Measurements from ENCODE around the gene GRAMD1A.
"Not testable (repeated sequence)": the region's sequence is repeated elsewhere in the genome, so short reads cannot be mapped to it uniquely, and the experiment has no call there.

The GRAMD1A gene

GRCh38 chr19:34995551-34995950 is 4.6 kb upstream of the GRAMD1A start:
- Histone ChIP-seq H3K4me3 (ENCODE audit: low read depth, low read length) (no peak overlapping the region), H3K27ac (ENCODE audit: extremely low read depth, low read depth, low read length) (no peak overlapping the region), H3K36me3 (ENCODE audit: control insufficient read depth in 2 of 2, insufficient read depth in 1 of 2, low read length in 2 of 2) (no peaks in the 10 kb centered on the region; a peak in 1 of 3 replicates), H3K4me1 (ENCODE audit: control insufficient read depth, insufficient read depth, low read length) (peaks cover 17% of the 10 kb centered on the region), H3K9me3 (ENCODE audit: control insufficient read depth, insufficient read depth, low read depth, low read length) (peaks cover 4% of the 10 kb centered on the region; the same call in 1 of the 2 replicates)
- TF ChIP-seq ZSCAN16 (tag by site-specific recombination; IDR thresholded peaks at IDR 0.05) (no peak), ZNF350 (tag by site-specific recombination; IDR thresholded peaks at IDR 0.05) (no peak), ZNF121 (tag by site-specific recombination; IDR thresholded peaks at IDR 0.05) (peak; percentile 36; the same call in 1 of the 2 replicates)
- CTCF ChIA-PET = interaction anchor here (1.1 to 2.3 kb wide), 4 partner anchors 10 to 49 kb away, joined by 3 to 12 read pairs (median 4); no protein-coding TSS in a partner anchor
- POLR2A ChIA-PET = interaction anchor here (0.6 to 1.2 kb wide), 2 partner anchors 8 to 11 kb away, joined by 3 to 4 read pairs; no protein-coding TSS in a partner anchor

DNA sequence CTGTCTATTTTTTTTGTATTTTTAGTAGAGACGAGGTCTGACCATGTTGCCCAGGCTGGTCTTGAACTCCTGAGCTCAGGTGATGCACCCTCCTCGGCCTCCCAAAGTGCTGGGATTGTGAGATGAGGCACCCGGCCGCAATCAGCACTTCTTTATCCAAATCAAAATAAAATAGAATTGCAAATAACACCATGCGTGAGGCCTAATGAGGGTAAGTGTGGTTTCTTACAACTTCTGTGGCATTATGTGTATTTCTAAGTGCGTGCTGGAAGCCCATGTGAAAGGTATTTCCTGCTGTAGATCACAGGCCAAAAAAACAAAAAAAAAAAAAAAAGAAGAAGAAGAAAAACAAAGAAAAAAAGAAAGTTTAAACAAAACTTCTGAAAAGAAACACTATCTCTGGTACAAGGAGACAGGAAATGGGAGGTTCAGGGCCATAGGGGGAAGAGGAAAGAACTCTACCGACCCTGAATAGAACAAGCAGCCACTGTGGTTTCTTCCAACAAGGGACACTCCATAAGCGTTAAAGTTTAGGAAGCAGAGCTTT is 3.0 kb upstream of the GRAMD1A start:
- H3K27ac ChIP-seq (ENCODE audit: extremely low read depth, low read depth, low read length) = no peak overlapping the region
- peaks cover 25% of the 10 kb centered on the region for H3K4me1 ChIP-seq (ENCODE audit: control insufficient read depth, insufficient read depth, low read length)
- ChIA-PET POLR2A (interaction anchor here (0.7 kb wide), 1 partner anchor 216 kb away, joined by 5 read pairs; no protein-coding TSS in a partner anchor), CTCF (interaction anchor here (0.9 to 2.3 kb wide), 3 partner anchors 10 to 139 kb away, joined by 3 to 12 read pairs (median 4); no protein-coding TSS in a partner anchor)
- TF ChIP-seq ZNF658 (tag by site-specific recombination; IDR thresholded peaks at IDR 0.05) = no peak
- TF ChIP-seq ZNF521 (tag by site-specific recombination; IDR thresholded peaks at IDR 0.05) = no peak
- no peak for TF ChIP-seq ZNF514 (tag by site-specific recombination; IDR thresholded peaks at IDR 0.05)
- no peak for TF ChIP-seq ZNF169 (tag by site-specific recombination; IDR thresholded peaks at IDR 0.05)
- 0 out of 2 replicates have a peak, but pooled peaks have one; percentile 11 for TF ChIP-seq PRDM1 (tag by site-specific recombination; IDR thresholded peaks at IDR 0.05)
- no peak for TF ChIP-seq ZNF707 (tag by site-specific recombination; IDR thresholded peaks at IDR 0.05)
- TF ChIP-seq, protein P1, sequence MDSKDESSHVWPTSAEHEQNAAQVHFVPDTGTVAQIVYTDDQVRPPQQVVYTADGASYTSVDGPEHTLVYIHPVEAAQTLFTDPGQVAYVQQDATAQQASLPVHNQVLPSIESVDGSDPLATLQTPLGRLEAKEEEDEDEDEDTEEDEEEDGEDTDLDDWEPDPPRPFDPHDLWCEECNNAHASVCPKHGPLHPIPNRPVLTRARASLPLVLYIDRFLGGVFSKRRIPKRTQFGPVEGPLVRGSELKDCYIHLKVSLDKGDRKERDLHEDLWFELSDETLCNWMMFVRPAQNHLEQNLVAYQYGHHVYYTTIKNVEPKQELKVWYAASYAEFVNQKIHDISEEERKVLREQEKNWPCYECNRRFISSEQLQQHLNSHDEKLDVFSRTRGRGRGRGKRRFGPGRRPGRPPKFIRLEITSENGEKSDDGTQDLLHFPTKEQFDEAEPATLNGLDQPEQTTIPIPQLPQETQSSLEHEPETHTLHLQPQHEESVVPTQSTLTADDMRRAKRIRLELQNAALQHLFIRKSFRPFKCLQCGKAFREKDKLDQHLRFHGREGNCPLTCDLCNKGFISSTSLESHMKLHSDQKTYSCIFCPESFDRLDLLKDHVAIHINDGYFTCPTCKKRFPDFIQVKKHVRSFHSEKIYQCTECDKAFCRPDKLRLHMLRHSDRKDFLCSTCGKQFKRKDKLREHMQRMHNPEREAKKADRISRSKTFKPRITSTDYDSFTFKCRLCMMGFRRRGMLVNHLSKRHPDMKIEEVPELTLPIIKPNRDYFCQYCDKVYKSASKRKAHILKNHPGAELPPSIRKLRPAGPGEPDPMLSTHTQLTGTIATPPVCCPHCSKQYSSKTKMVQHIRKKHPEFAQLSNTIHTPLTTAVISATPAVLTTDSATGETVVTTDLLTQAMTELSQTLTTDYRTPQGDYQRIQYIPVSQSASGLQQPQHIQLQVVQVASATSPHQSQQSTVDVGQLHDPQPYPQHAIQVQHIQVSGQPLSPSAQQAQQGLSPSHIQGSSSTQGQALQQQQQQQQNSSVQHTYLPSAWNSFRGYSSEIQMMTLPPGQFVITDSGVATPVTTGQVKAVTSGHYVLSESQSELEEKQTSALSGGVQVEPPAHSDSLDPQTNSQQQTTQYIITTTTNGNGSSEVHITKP (tag by site-specific recombination; IDR thresholded peaks at IDR 0.05) = peak; percentile 65
- TF ChIP-seq, protein P2, sequence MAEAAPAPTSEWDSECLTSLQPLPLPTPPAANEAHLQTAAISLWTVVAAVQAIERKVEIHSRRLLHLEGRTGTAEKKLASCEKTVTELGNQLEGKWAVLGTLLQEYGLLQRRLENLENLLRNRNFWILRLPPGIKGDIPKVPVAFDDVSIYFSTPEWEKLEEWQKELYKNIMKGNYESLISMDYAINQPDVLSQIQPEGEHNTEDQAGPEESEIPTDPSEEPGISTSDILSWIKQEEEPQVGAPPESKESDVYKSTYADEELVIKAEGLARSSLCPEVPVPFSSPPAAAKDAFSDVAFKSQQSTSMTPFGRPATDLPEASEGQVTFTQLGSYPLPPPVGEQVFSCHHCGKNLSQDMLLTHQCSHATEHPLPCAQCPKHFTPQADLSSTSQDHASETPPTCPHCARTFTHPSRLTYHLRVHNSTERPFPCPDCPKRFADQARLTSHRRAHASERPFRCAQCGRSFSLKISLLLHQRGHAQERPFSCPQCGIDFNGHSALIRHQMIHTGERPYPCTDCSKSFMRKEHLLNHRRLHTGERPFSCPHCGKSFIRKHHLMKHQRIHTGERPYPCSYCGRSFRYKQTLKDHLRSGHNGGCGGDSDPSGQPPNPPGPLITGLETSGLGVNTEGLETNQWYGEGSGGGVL (tag by site-specific recombination; IDR thresholded peaks at IDR 0.05) = no peak
- H3K36me3 ChIP-seq (ENCODE audit: control insufficient read depth in 2 of 2, insufficient read depth in 1 of 2, low read length in 2 of 2) = peaks cover 5 to 8% of the 10 kb centered on the region in 2 experiments; a peak in 2 of 3 replicates
- no peaks in the 10 kb centered on the region for H3K9me3 ChIP-seq (ENCODE audit: control insufficient read depth, insufficient read depth, low read depth, low read length)
- no peak overlapping the region for H3K4me3 ChIP-seq (ENCODE audit: low read depth, low read length)

- POLR2A ChIA-PET = interaction anchor here (1.0 kb wide), 1 partner anchor 29 kb away, joined by 7 read pairs; no protein-coding TSS in a partner anchor
- H3K27ac ChIP-seq (ENCODE audit: extremely low read depth, low read depth, low read length) = 0 out of 2 replicates have a peak overlapping the region, but pooled peaks have one; percentile 98
- CTCF ChIA-PET = interaction anchor here (1.0 to 4.3 kb wide), 3 partner anchors 11 to 15 kb away, joined by 3 to 35 read pairs (median 4); no protein-coding TSS in a partner anchor
- peaks cover 34% of the 10 kb centered on the region for H3K4me1 ChIP-seq (ENCODE audit: control insufficient read depth, insufficient read depth, low read length)
- H3K36me3 ChIP-seq (ENCODE audit: control insufficient read depth in 2 of 2, insufficient read depth in 1 of 2, low read length in 2 of 2) = peaks cover 16 to 17% of the 10 kb centered on the region in 2 experiments
- not testable (repeated sequence) for H3K4me3 ChIP-seq (ENCODE audit: low read depth, low read length); H3K9me3 ChIP-seq (ENCODE audit: control insufficient read depth, insufficient read depth, low read depth, low read length)
- peak; percentile 89 for TF ChIP-seq ZNF121 (tag by site-specific recombination; IDR thresholded peaks at IDR 0.05)
Measured at GRCh38 chr19:34998224-34998623, 1.9 kb upstream of the GRAMD1A start.
